Caco-2 (cell line): ENCODE measurements around the gene ELL. TPM values are rescaled to one million over a fixed set of nuclear protein-coding genes. Genes with fewer than 3 reads are reported as not detected.

Experiments
- BruUV-seq: library from RNA; stranded (reverse); fragments of 400-500 nt; replicated peaks from 2 replicates; lab custom pipeline; 2021; lab: Mats Ljungman, UMichigan
- CTCF ChIA-PET: fragments of 300-600 bp; sonication (Branson Sonifier 250); formaldehyde crosslinking; loops from one replicate; lab custom pipeline; 2022; ENCODE audit warnings: antibody characterized with exemption; lab: Charles Lee
- POLR2A ChIA-PET: fragments of 300-600 bp; sonication (Branson Sonifier 250); formaldehyde crosslinking; loops from one replicate; lab custom pipeline; 2022; ENCODE audit warnings: antibody characterized with exemption; lab: Charles Lee
- DNase-seq, 2 experiments: peaks; one replicate each; pipeline versions ENCODE4 v3.0.0 to v3.0.0-alpha.2; 2020 to 2022
- H3K27me3 ChIP-seq: replicated peaks from 2 replicates; pipeline ENCODE4 v1.6.0; 2011; ENCODE audit warnings: low read length; ENCODE audit not compliant: control insufficient read depth, insufficient read depth
- H3K36me3 ChIP-seq: 2 replicates; pipeline ENCODE4 v1.5.1; 2011; ENCODE audit warnings: low read length; ENCODE audit not compliant: control insufficient read depth, insufficient read depth
- H3K4me1 ChIP-seq: fragments of 250-450 bp; sonication (Bioruptor Pico); 2 replicates; pipeline ENCODE4 v1.5.1; 2020; ENCODE audit warnings: mild to moderate bottlenecking
- H3K4me3 ChIP-seq: 2 replicates; pipeline ENCODE4 v1.5.1; 2011; ENCODE audit warnings: low read depth, mild to moderate bottlenecking, control low read depth, low read length
- H3K9me3 ChIP-seq: fragments of 250-450 bp; sonication (Bioruptor Pico); 2 replicates; pipeline ENCODE4 v1.5.1; 2020; ENCODE audit warnings: mild to moderate bottlenecking, moderate library complexity
- H3K27ac Mint-ChIP-seq: one replicate; pipeline ENCODE4 v1.8.0; 2022; ENCODE audit warnings: mixed read lengths; ENCODE audit not compliant: unreplicated experiment
- H3K27me3 Mint-ChIP-seq: one replicate; pipeline ENCODE4 v1.8.0; 2022; ENCODE audit warnings: mixed read lengths; ENCODE audit not compliant: insufficient read depth, unreplicated experiment
- H3K36me3 Mint-ChIP-seq: one replicate; pipeline ENCODE4 v1.8.0; 2022; ENCODE audit warnings: mild to moderate bottlenecking, mixed read lengths; ENCODE audit not compliant: insufficient read depth, unreplicated experiment
- H3K4me1 Mint-ChIP-seq: one replicate; pipeline ENCODE4 v1.8.0; 2022; ENCODE audit warnings: low read depth, mixed read lengths; ENCODE audit not compliant: unreplicated experiment
- H3K4me3 Mint-ChIP-seq: one replicate; pipeline ENCODE4 v1.8.0; 2022; ENCODE audit warnings: mild to moderate bottlenecking, moderate library complexity, mixed read lengths; ENCODE audit not compliant: unreplicated experiment
- H3K9me3 Mint-ChIP-seq: one replicate; pipeline ENCODE4 v1.8.0; 2022; ENCODE audit warnings: mixed read lengths; ENCODE audit not compliant: unreplicated experiment
- intact Hi-C: fragments of 100-400 bp; cut with micrococcal nuclease; formaldehyde crosslinking; loops from one replicate; pipeline ENCODE4 v1.10.0; 2022; ENCODE audit not compliant: unreplicated experiment
- total RNA-seq: library from RNA; stranded (reverse); gene quantifications from 2 replicates; pipeline ENCODE4 v1.2.3, GENCODE V29; 2022
- TF ChIP-seq, protein P1 (sequence below), 2 experiments: fragments of 200-600 bp in 1 of 2; IDR thresholded peaks; 1 replicate in 1 of 2; 2 replicates in 1 of 2; pipeline versions ENCODE4 v1.5.1 to v1.8.0; 2011 to 2022; ENCODE audit warnings: antibody characterized with exemption in 1 of 2, control low read depth in 1 of 2, inconsistent platforms in 1 of 2, low read depth in 1 of 2, low read length in 1 of 2, mild to moderate bottlenecking in 1 of 2, moderate library complexity in 1 of 2; ENCODE audit not compliant: insufficient read depth in 1 of 2, severe bottlenecking in 1 of 2, unreplicated experiment in 1 of 2

ELL gene
- total RNA-seq, 1 experiment from 2014 or later = 12.1 TPM

GRCh38 chr19:18428787-18429674, 92.8 kb downstream of the ELL start:
- no TSS peak for BruUV-seq
- Mint-ChIP-seq H3K36me3 (peaks cover 9% of the 10 kb centered on the region), H3K9me3 (no peaks in the 10 kb centered on the region), H3K27ac (no peak overlapping the region), H3K4me1 (no peaks in the 10 kb centered on the region), H3K27me3 (no peaks in the 10 kb centered on the region), H3K4me3 (no peak overlapping the region)
- Histone ChIP-seq H3K27me3 (no peaks in the 10 kb centered on the region), H3K4me3 (no peak overlapping the region), H3K9me3 (no peaks in the 10 kb centered on the region), H3K4me1 (peaks cover 2% of the 10 kb centered on the region; the same call in 1 of the 2 replicates), H3K36me3 (no peaks in the 10 kb centered on the region)
- no peak for DNase-seq
- ChIA-PET CTCF (no interaction called here), POLR2A (no interaction called here)
- intact Hi-C loops = no loop called here
- TF ChIP-seq, protein P1, sequence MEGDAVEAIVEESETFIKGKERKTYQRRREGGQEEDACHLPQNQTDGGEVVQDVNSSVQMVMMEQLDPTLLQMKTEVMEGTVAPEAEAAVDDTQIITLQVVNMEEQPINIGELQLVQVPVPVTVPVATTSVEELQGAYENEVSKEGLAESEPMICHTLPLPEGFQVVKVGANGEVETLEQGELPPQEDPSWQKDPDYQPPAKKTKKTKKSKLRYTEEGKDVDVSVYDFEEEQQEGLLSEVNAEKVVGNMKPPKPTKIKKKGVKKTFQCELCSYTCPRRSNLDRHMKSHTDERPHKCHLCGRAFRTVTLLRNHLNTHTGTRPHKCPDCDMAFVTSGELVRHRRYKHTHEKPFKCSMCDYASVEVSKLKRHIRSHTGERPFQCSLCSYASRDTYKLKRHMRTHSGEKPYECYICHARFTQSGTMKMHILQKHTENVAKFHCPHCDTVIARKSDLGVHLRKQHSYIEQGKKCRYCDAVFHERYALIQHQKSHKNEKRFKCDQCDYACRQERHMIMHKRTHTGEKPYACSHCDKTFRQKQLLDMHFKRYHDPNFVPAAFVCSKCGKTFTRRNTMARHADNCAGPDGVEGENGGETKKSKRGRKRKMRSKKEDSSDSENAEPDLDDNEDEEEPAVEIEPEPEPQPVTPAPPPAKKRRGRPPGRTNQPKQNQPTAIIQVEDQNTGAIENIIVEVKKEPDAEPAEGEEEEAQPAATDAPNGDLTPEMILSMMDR (IDR thresholded peaks at IDR 0.05; ENCODE audit: insufficient read depth in 1 of 2, low read depth in 1 of 2, low read length in 1 of 2, severe bottlenecking in 1 of 2, unreplicated experiment in 1 of 2) = no peak

GRCh38 chr19:18428173-18428786, 93.6 kb downstream of the ELL start:
- BruUV-seq = no TSS peak
- POLR2A ChIA-PET = no interaction called here

GRCh38 chr19:18427743-18428113, 94.1 kb downstream of the ELL start:
- POLR2A ChIA-PET = no interaction called here
- Mint-ChIP-seq H3K27me3 (no peaks in the 10 kb centered on the region), H3K4me3 (no peak overlapping the region), H3K4me1 (peaks cover 7% of the 10 kb centered on the region), H3K36me3 (peaks cover 7% of the 10 kb centered on the region), H3K27ac (no peak overlapping the region), H3K9me3 (no peaks in the 10 kb centered on the region)
- no peaks in the 10 kb centered on the region for H3K27me3 ChIP-seq
- BruUV-seq = no TSS peak
- TF ChIP-seq, protein P1 (IDR thresholded peaks at IDR 0.05; ENCODE audit: insufficient read depth in 1 of 2, low read depth in 1 of 2, low read length in 1 of 2, severe bottlenecking in 1 of 2, unreplicated experiment in 1 of 2) = no peak
- H3K4me3 ChIP-seq = no peak overlapping the region
- CTCF ChIA-PET = no interaction called here
- peaks cover 8% of the 10 kb centered on the region; the same call in 1 of the 2 replicates for H3K4me1 ChIP-seq
- intact Hi-C loops = no loop called here
- H3K9me3 ChIP-seq = no peaks in the 10 kb centered on the region
- no peaks in the 10 kb centered on the region for H3K36me3 ChIP-seq
- DNase-seq = no peak

More at GRCh38 chr19:18428173-18428786, 93.6 kb downstream of the ELL start:
- Mint-ChIP-seq H3K36me3 (peaks cover 7% of the 10 kb centered on the region), H3K4me3 (no peak overlapping the region), H3K27ac (no peak overlapping the region), H3K27me3 (no peaks in the 10 kb centered on the region), H3K4me1 (peaks cover 2% of the 10 kb centered on the region), H3K9me3 (no peaks in the 10 kb centered on the region)
- Histone ChIP-seq H3K9me3 (no peaks in the 10 kb centered on the region), H3K36me3 (no peaks in the 10 kb centered on the region), H3K4me1 (peaks cover 8% of the 10 kb centered on the region; the same call in 1 of the 2 replicates), H3K4me3 (no peak overlapping the region), H3K27me3 (no peaks in the 10 kb centered on the region)
- intact Hi-C loops = no loop called here
- no peak for DNase-seq
- TF ChIP-seq, protein P1 (IDR thresholded peaks at IDR 0.05; ENCODE audit: insufficient read depth in 1 of 2, low read depth in 1 of 2, low read length in 1 of 2, severe bottlenecking in 1 of 2, unreplicated experiment in 1 of 2) = no peak
- CTCF ChIA-PET = no interaction called here
